Measurements from ENCODE around the gene SPHK2.

SPHK2 gene

GRCh38 chr19:48633148-48634035, 14.1 kb downstream of the SPHK2 start:
- Mint-ChIP-seq H3K9me3 (no peaks in the 10 kb centered on the region), H3K27ac (peak overlapping the region in 1 of 3 experiments; percentile 96), H3K4me3 (peak overlapping the region in 1 of 3 experiments; percentile 77), H3K36me3 (ENCODE audit: low read depth) (peaks cover 2% of the 10 kb centered on the region), H3K4me1 (peaks cover 36% of the 10 kb centered on the region), H3K27me3 (ENCODE audit: low read depth) (no peaks in the 10 kb centered on the region)
- no peak for TF ChIP-seq CTCF (IDR thresholded peaks at IDR 0.05; ENCODE audit: unreplicated experiment in 3 of 3)

GRCh38 chr19:48634036-48634342, 14.7 kb downstream of the SPHK2 start:
- peaks cover 39% of the 10 kb centered on the region for H3K4me1 Mint-ChIP-seq
- H3K27ac Mint-ChIP-seq: peak overlapping the region; percentile 21 to 96 (median 82)
- H3K9me3 Mint-ChIP-seq: no peaks in the 10 kb centered on the region
- TF ChIP-seq CTCF (IDR thresholded peaks at IDR 0.05; ENCODE audit: unreplicated experiment in 3 of 3): no peak
- no peaks in the 10 kb centered on the region for H3K27me3 Mint-ChIP-seq (ENCODE audit: low read depth)
- peak overlapping the region; percentile 77 to 80 (median 79) for H3K4me3 Mint-ChIP-seq
- peaks cover 5% of the 10 kb centered on the region for H3K36me3 Mint-ChIP-seq (ENCODE audit: low read depth)

- Mint-ChIP-seq H3K27ac (peak overlapping the region; percentile 21 to 96 (median 82)), H3K36me3 (ENCODE audit: low read depth) (peaks cover 5% of the 10 kb centered on the region), H3K9me3 (no peaks in the 10 kb centered on the region), H3K4me3 (peak overlapping the region; percentile 77 to 80 (median 79)), H3K27me3 (ENCODE audit: low read depth) (no peaks in the 10 kb centered on the region), H3K4me1 (peaks cover 39% of the 10 kb centered on the region)
- TF ChIP-seq CTCF (IDR thresholded peaks at IDR 0.05; ENCODE audit: unreplicated experiment in 3 of 3): no peak
Observed at GRCh38 chr19:48634424-48635262, 15.3 kb downstream of the SPHK2 start.

- Mint-ChIP-seq H3K27me3 (ENCODE audit: low read depth) (no peaks in the 10 kb centered on the region), H3K9me3 (no peaks in the 10 kb centered on the region), H3K4me3 (peak overlapping the region; percentile 86 to 97 (median 86)), H3K4me1 (peaks cover 34% of the 10 kb centered on the region), H3K36me3 (ENCODE audit: low read depth) (peaks cover 5% of the 10 kb centered on the region), H3K27ac (peak overlapping the region in 2 of 3 experiments; percentile 43 to 97)
- TF ChIP-seq CTCF (IDR thresholded peaks at IDR 0.05; ENCODE audit: unreplicated experiment in 3 of 3): no peak
Observed at GRCh38 chr19:48635263-48635965, 16.1 kb downstream of the SPHK2 start.

GRCh38 chr19:48635966-48636858, 16.9 kb downstream of the SPHK2 start:
- TF ChIP-seq CTCF (IDR thresholded peaks at IDR 0.05; ENCODE audit: unreplicated experiment in 3 of 3): no peak
- Mint-ChIP-seq H3K36me3 (ENCODE audit: low read depth) (peaks cover 5% of the 10 kb centered on the region), H3K27ac (peak overlapping the region in 2 of 3 experiments; percentile 90 to 97), H3K4me1 (peaks cover 29% of the 10 kb centered on the region), H3K4me3 (peak overlapping the region; percentile 86 to 97 (median 86)), H3K27me3 (ENCODE audit: low read depth) (no peaks in the 10 kb centered on the region), H3K9me3 (no peaks in the 10 kb centered on the region)
